ENCODE results near the gene SIX3. TPM values are rescaled to one million over a fixed set of nuclear protein-coding genes. Genes with fewer than 3 reads are reported as not detected.

SIX3 gene
- total and polyA plus RNA-seq, 11 donors: not detected

GRCh38 chr2:44922776-44923175 lies 18.7 kb upstream of the SIX3 start:
- Histone ChIP-seq H3K27me3 (peaks cover 22 to 93% (median 71%) of the 10 kb centered on the region in 9 donors), H3K9me3 (no peaks in the 10 kb centered on the region), H3K4me1 (peaks cover 0 to 1% (median under 1%) of the 10 kb centered on the region in 12 donors), H3K4me3 (no peak overlapping the region), H3K27ac (no peak overlapping the region), H3K36me3 (no peaks in the 10 kb centered on the region)
- ATAC-seq (no peak), DNase-seq (no peak)
- intact Hi-C loops (cut with DNase I): no loop called here
- TF ChIP-seq CTCF (IDR thresholded peaks at IDR 0.05): no peak
- TF ChIP-seq POLR2A (IDR thresholded peaks at IDR 0.05): no peak
- 77 to 83% (median 82%) methylated on average over 6 of the region's 6 CpGs for WGBS, 4 donors

GRCh38 chr2:44925561-44926136 lies 15.9 kb upstream of the SIX3 start:
- TF ChIP-seq CTCF (IDR thresholded peaks at IDR 0.05) (no peak), POLR2A (IDR thresholded peaks at IDR 0.05) (no peak)
- DNase-seq (no peak), ATAC-seq (no peak)
- Histone ChIP-seq H3K9me3 (no peaks in the 10 kb centered on the region), H3K4me3 (no peak overlapping the region), H3K27ac (no peak overlapping the region), H3K4me1 (peaks cover 0 to 19% (median 11%) of the 10 kb centered on the region in 12 donors), H3K36me3 (no peaks in the 10 kb centered on the region), H3K27me3 (peaks cover 48 to 99% (median 83%) of the 10 kb centered on the region in 9 donors)
- intact Hi-C loops (cut with DNase I): no loop called here
- WGBS, 4 donors: 8 to 27% (median 19%) methylated on average over 4 of the region's 4 CpGs

GRCh38 chr2:44926957-44927356 lies 14.5 kb upstream of the SIX3 start:
- H3K27ac ChIP-seq: no peak overlapping the region
- no peaks in the 10 kb centered on the region for H3K36me3 ChIP-seq
- no peak overlapping the region for H3K4me3 ChIP-seq
- 12 to 18% (median 16%) methylated on average over 9 of the region's 9 CpGs for WGBS, 4 donors
- no peaks in the 10 kb centered on the region for H3K9me3 ChIP-seq
- intact Hi-C loops (cut with DNase I): no loop called here
- DNase-seq (no peak), ATAC-seq (no peak)
- peaks cover 0 to 19% (median 11%) of the 10 kb centered on the region in 12 donors for H3K4me1 ChIP-seq
- H3K27me3 ChIP-seq: peaks cover 56 to 99% (median 92%) of the 10 kb centered on the region in 9 donors
- TF ChIP-seq POLR2A (IDR thresholded peaks at IDR 0.05) (no peak), CTCF (IDR thresholded peaks at IDR 0.05) (no peak)

GRCh38 chr2:44927985-44928482 lies 13.5 kb upstream of the SIX3 start:
- TF ChIP-seq POLR2A (IDR thresholded peaks at IDR 0.05): no peak
- TF ChIP-seq CTCF (IDR thresholded peaks at IDR 0.05): no peak
- peak overlapping the region in 5 of 12 donors; percentile 12 to 43 (median 24) for H3K4me3 ChIP-seq
- H3K4me1 ChIP-seq: peaks cover 0 to 23% (median 11%) of the 10 kb centered on the region in 12 donors
- no peak overlapping the region for H3K27ac ChIP-seq
- H3K9me3 ChIP-seq: no peaks in the 10 kb centered on the region
- no peak for DNase-seq
- H3K27me3 ChIP-seq: peaks cover 63 to 100% (median 96%) of the 10 kb centered on the region in 9 donors
- ATAC-seq: no peak
- intact Hi-C loops (cut with DNase I): no loop called here
- WGBS, 4 donors: 4 to 8% (median 5%) methylated on average over 29 to 36 of the region's 36 CpGs
- H3K36me3 ChIP-seq: no peaks in the 10 kb centered on the region
